Loucy (cell line): ENCODE measurements around the gene SPSB1.

ENCODE experiments used
- EZH2phosphoT487 ChIP-seq: fragments of 200-600 bp; IDR thresholded peaks from 2 replicates; pipeline ENCODE4 v1.6.1; 2018; ENCODE audit warnings: antibody characterized with exemption, mild to moderate bottlenecking, moderate library complexity, borderline replicate concordance
- TF ChIP-seq, protein P1 (sequence below): fragments of 200-600 bp; sonication (generic); conservative IDR thresholded peaks from 2 replicates; pipeline ENCODE4 v1.5.1; 2014; ENCODE audit warnings: mild to moderate bottlenecking, antibody characterized with exemption, low read length

DNA sequence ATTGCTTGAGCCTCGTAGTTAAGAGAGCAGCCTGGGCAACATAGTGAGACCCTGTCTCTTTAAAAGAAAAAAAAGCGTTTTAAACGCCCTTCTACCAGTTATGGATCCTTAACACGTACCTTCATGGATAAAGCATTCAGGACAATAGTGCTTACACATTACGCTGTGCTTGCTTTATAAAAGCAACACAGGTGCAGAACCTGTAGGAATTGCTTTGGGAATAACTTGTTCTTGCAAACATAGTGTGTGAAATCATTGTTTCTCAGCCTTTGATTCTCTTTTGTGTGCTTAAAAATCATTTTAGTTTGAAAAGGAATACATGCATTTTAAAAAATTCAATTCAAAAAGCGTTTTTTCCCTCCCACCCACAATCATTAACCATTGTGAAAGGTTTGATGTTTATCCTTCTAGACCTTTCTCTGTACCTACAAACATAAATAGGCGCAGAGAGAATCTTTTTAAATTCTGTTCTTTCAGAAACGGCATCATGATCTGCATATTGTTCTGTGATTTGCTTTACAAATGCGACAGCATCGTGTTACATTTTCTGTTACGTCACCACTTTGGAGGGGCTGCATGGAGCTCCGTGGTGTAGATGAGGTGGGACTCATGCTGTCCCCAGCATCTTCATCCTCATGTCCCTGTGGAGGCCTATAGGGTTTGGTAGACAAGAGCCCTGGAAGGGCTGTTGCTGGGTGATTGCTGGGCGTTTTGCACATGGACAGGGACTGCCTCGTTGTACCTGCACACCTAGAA, 54.6 kb downstream of the SPSB1 start:
- TF ChIP-seq, protein P1, sequence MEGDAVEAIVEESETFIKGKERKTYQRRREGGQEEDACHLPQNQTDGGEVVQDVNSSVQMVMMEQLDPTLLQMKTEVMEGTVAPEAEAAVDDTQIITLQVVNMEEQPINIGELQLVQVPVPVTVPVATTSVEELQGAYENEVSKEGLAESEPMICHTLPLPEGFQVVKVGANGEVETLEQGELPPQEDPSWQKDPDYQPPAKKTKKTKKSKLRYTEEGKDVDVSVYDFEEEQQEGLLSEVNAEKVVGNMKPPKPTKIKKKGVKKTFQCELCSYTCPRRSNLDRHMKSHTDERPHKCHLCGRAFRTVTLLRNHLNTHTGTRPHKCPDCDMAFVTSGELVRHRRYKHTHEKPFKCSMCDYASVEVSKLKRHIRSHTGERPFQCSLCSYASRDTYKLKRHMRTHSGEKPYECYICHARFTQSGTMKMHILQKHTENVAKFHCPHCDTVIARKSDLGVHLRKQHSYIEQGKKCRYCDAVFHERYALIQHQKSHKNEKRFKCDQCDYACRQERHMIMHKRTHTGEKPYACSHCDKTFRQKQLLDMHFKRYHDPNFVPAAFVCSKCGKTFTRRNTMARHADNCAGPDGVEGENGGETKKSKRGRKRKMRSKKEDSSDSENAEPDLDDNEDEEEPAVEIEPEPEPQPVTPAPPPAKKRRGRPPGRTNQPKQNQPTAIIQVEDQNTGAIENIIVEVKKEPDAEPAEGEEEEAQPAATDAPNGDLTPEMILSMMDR = no peak
- no peak for TF ChIP-seq EZH2phosphoT487
